Measurements from ENCODE around the gene CCNT2. TPM values are rescaled to one million over a fixed set of nuclear protein-coding genes. Genes with fewer than 3 reads are reported as not detected.

CCNT2 gene
- 10 to 100 TPM; 20.6 to 33.0 TPM for total RNA-seq
- polyA plus RNA-seq = 1 to 10 TPM; 6.0 to 9.1 TPM

DNA sequence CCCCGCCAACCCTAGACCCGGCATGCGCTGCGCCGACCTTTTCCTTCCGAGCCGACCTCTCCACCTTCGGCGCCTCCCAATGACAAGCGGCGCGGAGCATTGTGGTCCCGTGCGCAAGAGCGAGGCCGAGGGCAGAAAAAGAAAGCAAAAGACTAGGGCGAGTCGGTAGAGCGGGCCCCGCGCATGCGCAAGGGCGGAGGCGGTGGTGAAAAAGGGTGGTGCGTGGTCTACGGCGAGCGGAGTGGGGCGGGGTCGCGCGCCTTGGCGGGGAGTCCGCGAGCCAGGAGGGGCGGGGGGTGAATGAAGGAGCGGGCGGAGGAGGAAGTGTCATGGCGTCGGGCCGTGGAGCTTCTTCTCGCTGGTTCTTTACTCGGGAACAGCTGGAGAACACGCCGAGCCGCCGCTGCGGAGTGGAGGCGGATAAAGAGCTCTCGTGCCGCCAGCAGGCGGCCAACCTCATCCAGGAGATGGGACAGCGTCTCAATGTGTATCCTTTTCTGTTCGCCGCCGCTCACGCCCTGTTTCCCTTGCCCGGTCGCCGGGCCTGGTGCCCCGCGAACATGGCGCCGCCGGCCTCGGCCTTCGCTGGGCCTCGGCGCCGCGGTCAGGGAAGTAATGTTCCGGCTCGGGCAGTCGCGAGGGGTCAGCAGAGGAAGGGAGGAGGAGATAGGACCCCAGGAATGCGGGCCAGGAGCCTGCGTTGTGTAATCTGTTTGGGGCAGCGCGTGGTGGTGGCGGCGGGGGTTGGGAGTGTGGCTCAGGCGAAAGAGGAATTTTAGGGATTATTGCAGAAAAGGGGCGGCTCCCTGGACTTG, at the start of gene CCNT2:
TSS of gene CCNT2 (plus strand) at position 297 of the 815 bp plus-strand sequence. CDS start at position 330, 33 bp downstream.
- Histone ChIP-seq H3K9ac (ENCODE audit: low read depth in 1 of 2, low read length in 2 of 2) (peak within 1 kb of the TSS; percentile 93 to 95), H3K4me3 (ENCODE audit: low read depth in 1 of 3, low read length in 3 of 3) (peak within 1 kb of the TSS; percentile 82 to 100 (median 90)), H3K9me3 (ENCODE audit: control insufficient read depth in 4 of 4, low read length in 3 of 4) (no peaks in the 10 kb centered on the region), H3K36me3 (ENCODE audit: control insufficient read depth in 4 of 4, insufficient read depth in 3 of 4, low read depth in 1 of 4, low read length in 3 of 4) (no peaks in the 10 kb centered on the region), H3K27me3 (ENCODE audit: control insufficient read depth in 4 of 4, insufficient read depth in 4 of 4, low read length in 3 of 4) (no peaks in the 10 kb centered on the region), H3K27ac (ENCODE audit: low read depth in 1 of 2, low read length in 2 of 2) (peak within 1 kb of the TSS; percentile 91 to 97), H3K4me1 (ENCODE audit: control insufficient read depth in 4 of 4, insufficient read depth in 4 of 4, low read length in 3 of 4) (peaks cover 4 to 38% (median 28%) of the 10 kb centered on the region in 4 donors)
- under 1% methylated on average over 83 of the region's 83 CpGs for WGBS
- peak; percentile 99 for DNase-seq (ENCODE audit: low spot score)
- TF ChIP-seq SP1 (IDR thresholded peaks at IDR 0.05) (peak; percentile 76), JUND (IDR thresholded peaks at IDR 0.05) (peak in 1 of 2 donors; percentile 20), NR2F2 (IDR thresholded peaks at IDR 0.05) (peak; percentile 96), GABPA (IDR thresholded peaks at IDR 0.05 in 1 of 2, conservative IDR thresholded peaks at IDR 0.05 in 1 of 2) (peak in 1 of 2 donors; percentile 75), TAF1 (conservative IDR thresholded peaks at IDR 0.05) (no peak), FOXA2 (IDR thresholded peaks at IDR 0.05) (peak; percentile 56), FOXA1 (IDR thresholded peaks at IDR 0.05) (peak; percentile 73), REST (IDR thresholded peaks at IDR 0.05) (no peak), HNF4G (IDR thresholded peaks at IDR 0.05) (no peak), YY1 (IDR thresholded peaks at IDR 0.05) (peak; percentile 98), HNF4A (conservative IDR thresholded peaks at IDR 0.05) (peak in 1 of 2 donors; percentile 59), EGR1 (IDR thresholded peaks at IDR 0.05; ENCODE audit: low read depth in 2 of 2) (peak in 1 of 2 donors; percentile 80), RAD21 (IDR thresholded peaks at IDR 0.05) (no peak), RXRA (IDR thresholded peaks at IDR 0.05) (peak; percentile 67 to 73)
- TF ChIP-seq, protein P1, sequence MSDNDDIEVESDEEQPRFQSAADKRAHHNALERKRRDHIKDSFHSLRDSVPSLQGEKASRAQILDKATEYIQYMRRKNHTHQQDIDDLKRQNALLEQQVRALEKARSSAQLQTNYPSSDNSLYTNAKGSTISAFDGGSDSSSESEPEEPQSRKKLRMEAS (IDR thresholded peaks at IDR 0.05) = peak; percentile 79
- TF ChIP-seq, protein P2, sequence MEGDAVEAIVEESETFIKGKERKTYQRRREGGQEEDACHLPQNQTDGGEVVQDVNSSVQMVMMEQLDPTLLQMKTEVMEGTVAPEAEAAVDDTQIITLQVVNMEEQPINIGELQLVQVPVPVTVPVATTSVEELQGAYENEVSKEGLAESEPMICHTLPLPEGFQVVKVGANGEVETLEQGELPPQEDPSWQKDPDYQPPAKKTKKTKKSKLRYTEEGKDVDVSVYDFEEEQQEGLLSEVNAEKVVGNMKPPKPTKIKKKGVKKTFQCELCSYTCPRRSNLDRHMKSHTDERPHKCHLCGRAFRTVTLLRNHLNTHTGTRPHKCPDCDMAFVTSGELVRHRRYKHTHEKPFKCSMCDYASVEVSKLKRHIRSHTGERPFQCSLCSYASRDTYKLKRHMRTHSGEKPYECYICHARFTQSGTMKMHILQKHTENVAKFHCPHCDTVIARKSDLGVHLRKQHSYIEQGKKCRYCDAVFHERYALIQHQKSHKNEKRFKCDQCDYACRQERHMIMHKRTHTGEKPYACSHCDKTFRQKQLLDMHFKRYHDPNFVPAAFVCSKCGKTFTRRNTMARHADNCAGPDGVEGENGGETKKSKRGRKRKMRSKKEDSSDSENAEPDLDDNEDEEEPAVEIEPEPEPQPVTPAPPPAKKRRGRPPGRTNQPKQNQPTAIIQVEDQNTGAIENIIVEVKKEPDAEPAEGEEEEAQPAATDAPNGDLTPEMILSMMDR (IDR thresholded peaks at IDR 0.05; ENCODE audit: low read depth, low read length, missing input control) = no peak
- TF ChIP-seq, protein P3, sequence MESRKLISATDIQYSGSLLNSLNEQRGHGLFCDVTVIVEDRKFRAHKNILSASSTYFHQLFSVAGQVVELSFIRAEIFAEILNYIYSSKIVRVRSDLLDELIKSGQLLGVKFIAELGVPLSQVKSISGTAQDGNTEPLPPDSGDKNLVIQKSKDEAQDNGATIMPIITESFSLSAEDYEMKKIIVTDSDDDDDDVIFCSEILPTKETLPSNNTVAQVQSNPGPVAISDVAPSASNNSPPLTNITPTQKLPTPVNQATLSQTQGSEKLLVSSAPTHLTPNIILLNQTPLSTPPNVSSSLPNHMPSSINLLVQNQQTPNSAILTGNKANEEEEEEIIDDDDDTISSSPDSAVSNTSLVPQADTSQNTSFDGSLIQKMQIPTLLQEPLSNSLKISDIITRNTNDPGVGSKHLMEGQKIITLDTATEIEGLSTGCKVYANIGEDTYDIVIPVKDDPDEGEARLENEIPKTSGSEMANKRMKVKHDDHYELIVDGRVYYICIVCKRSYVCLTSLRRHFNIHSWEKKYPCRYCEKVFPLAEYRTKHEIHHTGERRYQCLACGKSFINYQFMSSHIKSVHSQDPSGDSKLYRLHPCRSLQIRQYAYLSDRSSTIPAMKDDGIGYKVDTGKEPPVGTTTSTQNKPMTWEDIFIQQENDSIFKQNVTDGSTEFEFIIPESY (IDR thresholded peaks at IDR 0.05) = peak; percentile 90
- TF ChIP-seq, protein P4, sequence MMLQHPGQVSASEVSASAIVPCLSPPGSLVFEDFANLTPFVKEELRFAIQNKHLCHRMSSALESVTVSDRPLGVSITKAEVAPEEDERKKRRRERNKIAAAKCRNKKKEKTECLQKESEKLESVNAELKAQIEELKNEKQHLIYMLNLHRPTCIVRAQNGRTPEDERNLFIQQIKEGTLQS (IDR thresholded peaks at IDR 0.05) = no peak

All from liver (tissue), 9 donors.